Retina (tissue), 1 donor: ENCODE data around the gene LKAAEAR1.
A peak's percentile ranks its signal among the peaks of the same experiment; 100 is the strongest.
"Not testable (repeated sequence)": the region's sequence is repeated elsewhere in the genome, so short reads cannot be mapped to it uniquely, and the experiment has no call there.

ENCODE experiments used
- DNase-seq: peaks from one replicate; pipeline ENCODE4 v3.0.0-alpha.2; 2016

The LKAAEAR1 gene

GRCh38 chr20:64096535-64096934, 12.3 kb upstream of the LKAAEAR1 start:
- DNase-seq: no peak

GRCh38 chr20:64095927-64096326, 11.7 kb upstream of the LKAAEAR1 start:
- DNase-seq: no peak

- no peak for DNase-seq
Observed at GRCh38 chr20:64095455-64095854, 11.3 kb upstream of the LKAAEAR1 start.

- no peak for DNase-seq
Observed at GRCh38 chr20:64093013-64093503, 8.9 kb upstream of the LKAAEAR1 start.

GRCh38 chr20:64092258-64093012, 8.2 kb upstream of the LKAAEAR1 start:
- DNase-seq: no peak

GRCh38 chr20:64091770-64092169, 7.6 kb upstream of the LKAAEAR1 start:
- no peak for DNase-seq

GRCh38 chr20:64091340-64091739, 7.1 kb upstream of the LKAAEAR1 start:
- DNase-seq: peak; percentile 42

- peak; percentile 77 for DNase-seq
Observed at GRCh38 chr20:64090165-64090564, 6.0 kb upstream of the LKAAEAR1 start.

- not testable (repeated sequence) for DNase-seq
Observed at GRCh38 chr20:64088586-64088985, 4.4 kb upstream of the LKAAEAR1 start.

- DNase-seq: not testable (repeated sequence)
Observed at GRCh38 chr20:64087226-64087825, 3.1 kb upstream of the LKAAEAR1 start.

GRCh38 chr20:64086801-64087200, 2.6 kb upstream of the LKAAEAR1 start:
- no peak for DNase-seq

GRCh38 chr20:64084685-64085152, 521 bp upstream of the LKAAEAR1 start:
- no peak for DNase-seq

- peak; percentile 83 for DNase-seq
Observed at GRCh38 chr20:64083378-64083803, 807 bp downstream of the LKAAEAR1 start.

- no peak for DNase-seq
Observed at GRCh38 chr20:64082820-64083377, 1.3 kb downstream of the LKAAEAR1 start.

GRCh38 chr20:64082126-64082731, 2.0 kb downstream of the LKAAEAR1 start:
- DNase-seq: no peak

GRCh38 chr20:64081624-64081964, 2.6 kb downstream of the LKAAEAR1 start:
- no peak for DNase-seq

- DNase-seq: no peak
Observed at GRCh38 chr20:64080813-64081623, 3.2 kb downstream of the LKAAEAR1 start.

- peak; percentile 59 for DNase-seq
Observed at GRCh38 chr20:64080013-64080812, 4.0 kb downstream of the LKAAEAR1 start, which contains the start of gene OPRL1. Gene OPRL1 (plus strand): TSS chr20:64080082. CDS start chr20:64092721, 12,639 bp downstream.

GRCh38 chr20:64079273-64080012, 4.8 kb downstream of the LKAAEAR1 start, which contains the start of gene RGS19:
Gene RGS19 (minus strand): TSS chr20:64079518. CDS start chr20:64076886, 2,632 bp downstream.
- peak; percentile 48 for DNase-seq

- DNase-seq: no peak
Observed at GRCh38 chr20:64078934-64079272, 5.3 kb downstream of the LKAAEAR1 start.
